NCI-H526 (cell line): Measurements from ENCODE around the gene PCSK5.

ENCODE experiments used
- DNase-seq, 2 experiments: peaks; one replicate each; lab custom pipeline; 2025; lab: John Stamatoyannopoulos, UW

The PCSK5 gene

GRCh38 chr9:76082057-76082456, 191.6 kb downstream of the PCSK5 start:
- DNase-seq, result no peak

DNA sequence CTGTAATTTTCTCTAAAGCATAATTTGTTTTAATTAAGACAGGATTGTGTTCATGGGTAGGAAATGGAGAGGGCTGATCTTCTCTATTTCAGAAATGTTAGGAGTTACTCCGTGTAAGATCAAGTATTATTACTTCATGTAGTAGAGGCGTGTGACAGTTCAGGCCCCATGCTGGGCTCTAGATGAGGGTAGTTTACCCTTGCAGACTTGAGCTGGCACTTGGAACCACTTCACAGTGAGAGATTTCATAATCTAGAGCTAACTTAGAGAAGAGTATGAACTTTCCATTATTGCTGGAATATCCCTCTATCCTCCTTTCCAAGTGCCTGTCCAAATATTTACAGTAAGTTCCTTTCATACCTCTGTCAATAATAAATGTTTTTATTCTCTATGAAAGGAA, 195.1 kb downstream of the PCSK5 start:
- no peak for DNase-seq

DNA sequence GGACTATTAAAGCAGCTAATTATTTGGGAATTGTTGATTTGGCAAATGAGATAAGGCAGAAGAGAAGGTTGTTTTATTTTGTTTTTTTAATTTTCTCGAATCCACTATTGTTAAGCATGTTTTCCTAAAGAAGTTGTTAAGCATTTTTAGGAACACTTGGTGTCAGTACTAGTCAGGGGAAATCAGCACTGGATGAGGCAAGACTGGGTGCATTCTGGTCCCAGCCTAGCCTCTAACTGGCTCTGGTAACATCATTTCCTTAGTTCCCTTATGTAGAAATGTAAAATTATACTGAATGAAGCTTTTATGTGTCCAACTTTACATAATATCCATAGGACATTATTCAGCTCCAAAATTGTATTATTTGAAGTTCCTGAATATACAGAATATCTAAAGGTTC, 196.1 kb downstream of the PCSK5 start:
- no peak for DNase-seq

DNA sequence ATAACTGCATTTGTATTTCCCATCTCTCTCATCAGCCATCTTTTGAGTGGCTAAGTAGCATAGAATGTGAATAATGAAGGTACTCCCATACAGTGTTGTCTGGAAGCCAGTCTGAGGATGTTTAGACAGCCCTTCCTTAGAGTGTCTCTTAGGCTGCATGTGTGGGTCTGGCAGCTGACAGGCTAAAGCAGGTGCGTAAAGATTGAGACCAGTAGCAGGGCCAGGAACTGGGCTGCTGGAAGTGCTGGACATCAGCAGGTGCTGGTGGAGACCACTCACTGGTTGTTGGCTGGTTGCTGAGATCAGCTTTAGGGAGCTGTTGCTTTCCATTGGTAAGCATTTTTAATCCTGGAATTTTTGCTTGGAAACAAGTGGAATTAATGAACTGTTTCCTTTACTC, 197.5 kb downstream of the PCSK5 start:
- DNase-seq, result no peak

- no peak for DNase-seq
These were observed 199.9 kb downstream of the PCSK5 start for GRCh38 chr9:76090330-76090729.

DNA sequence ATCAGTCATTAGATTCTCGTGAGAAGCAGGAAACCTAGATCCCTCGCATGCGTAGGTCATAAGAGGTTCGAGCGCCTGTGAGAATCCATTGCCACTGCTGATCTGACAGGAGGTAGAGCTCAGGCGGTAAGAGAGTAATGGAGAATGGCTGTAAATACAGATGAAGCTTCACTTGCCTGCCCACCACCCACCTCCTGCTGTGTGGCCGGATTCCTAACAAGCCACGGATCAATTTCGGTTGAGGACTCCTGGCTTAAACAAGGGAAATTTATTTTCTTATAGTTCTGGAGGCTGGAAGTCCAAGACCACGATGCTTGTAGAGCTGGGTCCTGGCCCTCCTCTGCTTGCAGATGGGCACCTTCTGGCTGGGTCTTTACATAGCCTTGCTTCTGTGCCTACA, 200.4 kb downstream of the PCSK5 start:
- DNase-seq, result no peak

DNA sequence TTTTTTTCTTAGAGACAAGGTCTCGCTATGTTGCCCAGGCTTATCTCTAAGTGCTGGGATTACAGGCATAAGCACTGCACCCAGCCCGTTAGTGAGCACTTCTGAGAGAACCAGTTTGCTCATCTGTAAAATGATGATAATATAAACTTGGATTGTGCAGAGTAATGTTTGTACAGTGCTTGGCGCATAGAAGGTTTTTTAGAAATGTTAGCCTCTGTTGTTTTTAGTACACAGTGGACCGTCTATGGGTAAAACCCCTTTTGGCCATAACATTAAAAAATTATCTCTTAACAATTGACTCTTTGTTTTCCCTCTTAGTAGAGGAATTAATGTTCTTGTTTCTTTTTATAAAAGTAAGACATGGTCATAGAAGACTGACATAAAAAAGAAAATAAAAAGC, 202.1 kb downstream of the PCSK5 start:
- DNase-seq, result no peak

- no peak for DNase-seq
These were observed 205.1 kb downstream of the PCSK5 start for GRCh38 chr9:76095585-76095984.

GRCh38 chr9:76099516-76099915, 209.0 kb downstream of the PCSK5 start:
- no peak for DNase-seq

DNA sequence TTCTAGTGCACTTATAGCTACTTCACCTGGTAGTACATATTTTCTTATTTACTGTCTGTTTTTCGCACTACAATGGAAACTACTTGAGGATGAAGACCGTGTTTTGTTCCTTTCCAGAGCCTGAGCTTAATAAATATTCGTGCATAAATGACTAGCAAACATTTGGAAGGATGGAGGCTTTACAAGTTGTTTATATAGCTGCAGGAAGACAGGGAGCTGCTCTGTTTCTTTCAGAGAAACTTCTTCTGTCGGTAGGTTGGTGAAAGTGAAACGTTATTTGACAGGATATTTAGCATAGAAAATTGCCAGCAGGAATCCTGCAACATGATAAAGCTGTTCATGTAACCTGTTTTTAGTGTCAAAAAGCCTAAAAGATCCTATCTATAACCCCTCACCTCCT, 210.6 kb downstream of the PCSK5 start:
- DNase-seq, result no peak

DNA sequence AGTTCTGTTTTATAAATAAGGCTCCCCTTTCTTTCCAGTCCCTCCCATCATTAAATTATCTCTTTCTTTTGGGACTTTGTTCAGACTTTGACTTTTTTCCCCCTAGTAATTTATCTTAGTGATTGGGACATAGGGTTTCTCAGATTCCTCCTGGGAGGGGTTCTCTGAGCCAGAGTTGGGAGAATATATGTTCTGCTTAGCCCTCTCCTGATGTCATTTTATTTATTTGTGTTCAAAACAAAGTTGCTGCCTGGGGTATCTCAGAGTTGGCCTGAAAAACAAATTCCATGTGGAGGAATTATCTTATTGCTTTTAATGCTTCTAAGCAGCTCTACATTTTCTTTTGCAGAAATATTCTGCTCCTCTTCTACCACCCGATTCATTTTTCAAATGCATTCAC, 211.0 kb downstream of the PCSK5 start:
- DNase-seq, result no peak

GRCh38 chr9:76101947-76102346, 211.5 kb downstream of the PCSK5 start:
- DNase-seq, result no peak

DNA sequence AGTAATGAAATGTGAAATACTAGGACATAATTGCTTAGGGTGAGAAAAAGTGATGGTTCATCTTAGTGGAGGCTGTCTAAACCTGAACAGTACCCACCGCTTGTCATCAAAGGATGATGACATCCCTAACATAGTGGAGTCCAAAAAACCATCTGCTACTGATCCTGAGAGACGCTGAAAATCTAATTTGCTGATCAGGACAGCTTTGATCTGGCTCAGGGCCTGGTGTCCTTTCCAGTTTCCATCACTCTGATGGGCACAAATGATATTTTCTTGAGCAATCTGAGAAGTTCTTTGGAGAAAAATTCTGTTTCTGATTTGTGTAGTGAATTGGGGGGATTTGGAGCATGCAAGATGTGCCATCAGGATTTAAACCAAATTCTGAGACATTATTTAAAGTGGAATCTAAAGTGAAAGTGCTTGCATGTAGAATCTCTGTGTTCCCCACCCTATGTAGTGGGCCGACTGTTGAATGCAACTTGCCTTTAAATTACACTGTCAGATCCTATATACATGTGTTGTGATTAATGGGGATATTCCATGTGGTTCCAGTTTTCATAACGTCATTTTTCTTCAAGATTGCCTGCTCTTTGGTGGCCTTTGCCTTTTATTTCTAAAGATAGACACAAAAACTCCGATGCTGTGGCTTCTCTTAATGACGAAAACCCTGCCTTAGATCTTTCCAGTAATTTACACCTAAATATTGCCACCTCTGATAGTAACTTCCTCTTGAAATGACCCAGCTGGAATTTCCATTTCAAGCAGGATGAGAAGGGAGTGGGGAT, 213.2 kb downstream of the PCSK5 start:
- no peak for DNase-seq

DNA sequence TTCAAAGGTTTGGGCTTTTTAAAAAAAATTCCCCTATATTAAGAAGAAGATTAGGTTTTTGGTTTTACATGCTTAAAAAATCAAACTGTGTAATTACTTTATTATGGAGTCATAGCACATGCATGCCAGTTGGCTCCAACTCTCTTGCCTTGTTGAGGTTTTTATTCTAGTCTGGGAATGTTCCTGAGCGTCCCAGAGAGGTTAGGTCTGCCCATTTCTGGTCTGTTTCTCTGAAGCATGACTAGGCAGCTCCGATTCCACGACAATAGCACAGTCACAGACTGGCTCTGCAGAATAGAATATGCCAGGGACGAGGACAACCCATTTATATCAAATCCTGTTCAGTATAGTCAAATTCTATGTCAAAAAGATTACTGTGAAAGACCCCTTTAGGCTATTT, 217.0 kb downstream of the PCSK5 start:
- no peak for DNase-seq

- no peak for DNase-seq
These were observed 219.5 kb downstream of the PCSK5 start for GRCh38 chr9:76109953-76110352.

- DNase-seq, result no peak
These were observed 221.7 kb downstream of the PCSK5 start for GRCh38 chr9:76112151-76112550.

DNA sequence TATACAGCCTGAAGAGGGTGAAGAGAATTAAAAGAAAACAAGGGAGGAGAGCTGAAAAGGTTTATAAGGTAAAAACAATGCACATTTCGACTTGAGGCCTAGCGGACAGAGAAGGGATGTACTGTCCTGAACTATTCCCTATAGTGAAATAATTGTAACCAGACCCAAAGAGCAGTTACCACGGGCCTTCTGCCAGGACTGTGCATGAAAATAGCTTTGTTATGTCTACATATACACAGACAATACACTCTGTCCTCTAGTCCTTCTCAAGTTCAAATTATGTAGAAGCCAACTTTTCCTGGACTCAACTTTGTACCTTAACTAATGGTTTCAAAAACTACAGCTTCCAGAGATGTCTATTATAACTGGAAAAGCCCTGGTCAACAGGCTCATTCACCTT, 223.7 kb downstream of the PCSK5 start:
- no peak for DNase-seq

- DNase-seq, result no peak
These were observed 224.9 kb downstream of the PCSK5 start for GRCh38 chr9:76115396-76115795.

- DNase-seq, result no peak
These were observed 225.6 kb downstream of the PCSK5 start for GRCh38 chr9:76115982-76116646.

GRCh38 chr9:76116913-76117312, 226.4 kb downstream of the PCSK5 start:
- DNase-seq, result no peak

DNA sequence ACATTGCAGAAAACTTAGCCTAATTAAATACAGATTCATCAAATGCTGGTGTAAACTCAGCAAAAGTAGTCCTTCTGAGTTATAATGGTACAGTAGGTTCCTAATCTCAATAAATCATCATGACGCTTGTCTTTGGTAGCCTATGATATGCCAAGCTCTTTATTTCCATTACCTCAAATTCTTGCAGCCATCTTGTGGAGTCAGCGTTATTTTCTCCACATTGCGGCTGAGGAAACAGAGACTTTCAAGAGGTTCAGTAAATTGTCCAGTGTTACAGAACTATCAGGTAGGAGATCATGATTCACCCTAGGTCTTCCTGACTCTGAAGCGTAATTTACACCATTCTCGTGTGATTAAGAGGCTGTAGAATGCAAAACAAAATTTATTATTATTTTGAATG, 237.2 kb downstream of the PCSK5 start:
- no peak for DNase-seq

GRCh38 chr9:76135902-76136301, 245.4 kb downstream of the PCSK5 start:
- no peak for DNase-seq

GRCh38 chr9:76136986-76137385, 246.5 kb downstream of the PCSK5 start:
- no peak for DNase-seq

DNA sequence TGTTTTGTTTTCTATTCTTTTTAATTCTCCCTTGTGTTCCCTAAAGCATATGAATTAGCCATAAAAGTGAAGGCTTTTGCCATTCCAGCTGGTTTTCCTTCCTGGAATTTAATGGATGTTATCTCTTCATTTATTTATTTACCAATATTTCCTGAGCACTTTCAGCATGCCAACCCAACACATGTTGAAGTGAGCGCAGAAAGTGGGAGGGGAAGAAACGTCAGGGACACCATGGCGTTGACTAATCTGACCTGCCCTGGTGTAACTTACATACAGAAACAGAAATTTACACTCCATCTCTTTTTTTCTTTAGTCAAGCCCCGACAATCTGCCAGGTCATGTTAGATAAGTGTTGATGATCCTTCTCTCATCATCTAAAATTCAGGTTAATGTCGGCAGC, 247.5 kb downstream of the PCSK5 start:
- no peak for DNase-seq
